OCI-LY3 (cell line): ENCODE measurements around the gene CEBPE.

Experiments
- H2AFZ ChIP-seq: fragments of 200-600, 300-600 bp; shearing (Covaris generic); 2 replicates; pipeline ENCODE4 v1.6.0; 2014; ENCODE audit warnings: antibody characterized with exemption, low read depth, low read length
- H3K27ac ChIP-seq: fragments of 200-600, 300-600 bp; sonication (generic); 2 replicates; pipeline ENCODE4 v1.5.1; 2014; ENCODE audit warnings: mild to moderate bottlenecking, low read length, moderate library complexity, mixed read lengths
- H3K27me3 ChIP-seq: fragments of 200-600, 300-600 bp; sonication (generic); 2 replicates; pipeline ENCODE4 v1.6.1; 2014; ENCODE audit warnings: low read depth, low read length, mixed read lengths
- H3K36me3 ChIP-seq: fragments of 200-600, 300-600 bp; sonication (generic); replicated peaks from 2 replicates; pipeline ENCODE3; 2014; ENCODE audit warnings: low read depth, low read length, mixed read lengths
- H3K4me1 ChIP-seq: fragments of 300-600, 200-600 bp; sonication (generic); 2 replicates; pipeline ENCODE4 v1.6.1; 2014; ENCODE audit warnings: low read length, mixed read lengths
- H3K4me2 ChIP-seq: fragments of 200-600, 300-600 bp; sonication (generic); 2 replicates; pipeline ENCODE4 v1.6.1; 2014; ENCODE audit warnings: low read length, mixed read lengths
- H3K4me3 ChIP-seq: fragments of 300-600, 200-600 bp; sonication (generic); 2 replicates; pipeline ENCODE4 v1.5.1; 2014; ENCODE audit warnings: antibody characterized with exemption, mild to moderate bottlenecking, low read length, moderate library complexity
- H3K79me2 ChIP-seq: fragments of 300-600, 200-600 bp; shearing (Covaris generic); 2 replicates; pipeline ENCODE4 v1.6.1; 2014; ENCODE audit warnings: mild to moderate bottlenecking, low read length, mixed read lengths
- H3K9ac ChIP-seq: fragments of 300-600, 200-600 bp; shearing (Covaris generic); 2 replicates; pipeline ENCODE4 v1.6.0; 2014; ENCODE audit warnings: mild to moderate bottlenecking, low read length, moderate library complexity
- H3K9me3 ChIP-seq: fragments of 200-600, 300-600 bp; shearing (Covaris generic); 2 replicates; pipeline ENCODE4 v1.6.1; 2014; ENCODE audit warnings: low read length, mixed read lengths; ENCODE audit not compliant: insufficient read depth
- H4K20me1 ChIP-seq: fragments of 200-600, 300-600 bp; sonication (generic); 2 replicates; pipeline ENCODE4 v1.6.1; 2016; ENCODE audit warnings: low read length, mixed read lengths; ENCODE audit not compliant: insufficient read depth
- EZH2phosphoT487 ChIP-seq: fragments of 200-600 bp; shearing (Covaris generic); IDR thresholded peaks from 2 replicates; pipeline ENCODE4 v1.6.1; 2018; ENCODE audit warnings: antibody characterized with exemption, mixed run types, low read depth
- TF ChIP-seq, protein P1 (sequence below): fragments of 200-600, 300-600 bp; sonication (generic); IDR thresholded peaks from 2 replicates; pipeline ENCODE4 v1.5.1; 2014; ENCODE audit warnings: antibody characterized with exemption, low read length, low read depth

The CEBPE gene

DNA sequence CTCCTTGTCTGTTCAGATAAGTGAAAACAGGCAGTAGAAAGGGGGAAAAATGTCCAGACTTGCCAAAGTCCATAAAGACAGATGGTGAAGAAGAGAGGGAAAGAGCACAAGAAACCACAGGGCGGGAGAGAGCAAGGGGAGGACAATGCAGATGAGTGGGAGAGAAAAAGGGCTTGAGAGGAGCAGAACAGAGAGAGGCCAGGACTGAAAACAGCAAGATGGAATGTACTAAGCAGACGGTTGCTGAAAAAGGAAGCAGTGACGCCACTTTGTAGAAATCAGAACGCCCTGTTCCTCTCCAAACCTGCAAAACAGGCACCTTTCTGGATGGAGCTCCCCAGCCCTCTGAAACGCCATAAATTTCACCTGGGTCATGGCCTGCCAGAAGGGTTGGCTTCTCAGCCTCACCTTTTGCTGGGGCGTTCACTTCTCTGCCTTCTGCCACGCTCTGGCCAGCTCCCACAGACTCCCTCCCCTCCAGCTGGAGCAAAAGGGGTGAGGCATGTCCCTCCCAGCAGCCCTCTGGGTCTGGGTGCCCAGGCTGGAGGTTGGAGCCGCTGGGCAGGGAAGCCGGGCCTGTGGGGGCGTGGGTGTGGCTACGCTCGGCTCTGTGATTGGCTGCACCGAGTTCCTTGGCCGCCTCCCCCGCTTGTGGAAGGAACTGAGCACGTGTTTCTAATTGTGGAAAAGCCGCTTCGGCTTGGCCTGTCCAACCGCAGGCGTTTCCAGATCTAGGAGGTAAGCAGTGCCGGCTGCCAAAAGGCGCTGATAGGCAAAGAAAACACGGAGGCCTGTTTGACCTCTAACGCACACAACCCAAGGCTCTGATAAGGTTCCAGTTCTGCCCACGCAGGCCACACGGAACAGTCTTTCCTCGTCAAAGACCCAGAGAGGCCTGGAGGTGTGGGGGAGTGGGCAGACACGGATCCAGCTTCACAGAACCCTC lies 35.1 kb upstream of the CEBPE start:
- H3K9ac ChIP-seq, result no peak overlapping the region
- no peak overlapping the region for H3K4me2 ChIP-seq
- no peaks in the 10 kb centered on the region for H4K20me1 ChIP-seq
- no peaks in the 10 kb centered on the region for H3K4me1 ChIP-seq
- H3K27me3 ChIP-seq, result peaks cover 35% of the 10 kb centered on the region
- TF ChIP-seq, protein P1, sequence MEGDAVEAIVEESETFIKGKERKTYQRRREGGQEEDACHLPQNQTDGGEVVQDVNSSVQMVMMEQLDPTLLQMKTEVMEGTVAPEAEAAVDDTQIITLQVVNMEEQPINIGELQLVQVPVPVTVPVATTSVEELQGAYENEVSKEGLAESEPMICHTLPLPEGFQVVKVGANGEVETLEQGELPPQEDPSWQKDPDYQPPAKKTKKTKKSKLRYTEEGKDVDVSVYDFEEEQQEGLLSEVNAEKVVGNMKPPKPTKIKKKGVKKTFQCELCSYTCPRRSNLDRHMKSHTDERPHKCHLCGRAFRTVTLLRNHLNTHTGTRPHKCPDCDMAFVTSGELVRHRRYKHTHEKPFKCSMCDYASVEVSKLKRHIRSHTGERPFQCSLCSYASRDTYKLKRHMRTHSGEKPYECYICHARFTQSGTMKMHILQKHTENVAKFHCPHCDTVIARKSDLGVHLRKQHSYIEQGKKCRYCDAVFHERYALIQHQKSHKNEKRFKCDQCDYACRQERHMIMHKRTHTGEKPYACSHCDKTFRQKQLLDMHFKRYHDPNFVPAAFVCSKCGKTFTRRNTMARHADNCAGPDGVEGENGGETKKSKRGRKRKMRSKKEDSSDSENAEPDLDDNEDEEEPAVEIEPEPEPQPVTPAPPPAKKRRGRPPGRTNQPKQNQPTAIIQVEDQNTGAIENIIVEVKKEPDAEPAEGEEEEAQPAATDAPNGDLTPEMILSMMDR, result no peak
- TF ChIP-seq EZH2phosphoT487, result no peak
- no peak overlapping the region for H3K27ac ChIP-seq
- no peaks in the 10 kb centered on the region for H3K79me2 ChIP-seq
- no peaks in the 10 kb centered on the region for H3K9me3 ChIP-seq
- no peak overlapping the region for H3K4me3 ChIP-seq
- H2AFZ ChIP-seq, result no peak overlapping the region
- no peaks in the 10 kb centered on the region for H3K36me3 ChIP-seq

GRCh38 chr14:23151342-23151741 lies 32.3 kb upstream of the CEBPE start:
- no peak overlapping the region for H3K27ac ChIP-seq
- H3K36me3 ChIP-seq, result no peaks in the 10 kb centered on the region
- H4K20me1 ChIP-seq, result no peaks in the 10 kb centered on the region
- no peak overlapping the region for H3K4me2 ChIP-seq
- peaks cover 22% of the 10 kb centered on the region; the same call in 1 of the 2 replicates for H3K27me3 ChIP-seq
- no peaks in the 10 kb centered on the region for H3K79me2 ChIP-seq
- no peak overlapping the region for H2AFZ ChIP-seq
- H3K4me3 ChIP-seq, result no peak overlapping the region
- no peak for TF ChIP-seq EZH2phosphoT487
- TF ChIP-seq, protein P1, result no peak
- H3K4me1 ChIP-seq, result no peaks in the 10 kb centered on the region
- H3K9ac ChIP-seq, result no peak overlapping the region
- no peaks in the 10 kb centered on the region for H3K9me3 ChIP-seq

- H2AFZ ChIP-seq, result no peak overlapping the region
- no peaks in the 10 kb centered on the region for H3K9me3 ChIP-seq
- peaks cover 22% of the 10 kb centered on the region; the same call in 1 of the 2 replicates for H3K27me3 ChIP-seq
- no peak overlapping the region for H3K4me3 ChIP-seq
- TF ChIP-seq EZH2phosphoT487, result no peak
- TF ChIP-seq, protein P1, result no peak
- H3K79me2 ChIP-seq, result no peaks in the 10 kb centered on the region
- no peak overlapping the region for H3K9ac ChIP-seq
- H3K27ac ChIP-seq, result no peak overlapping the region
- H3K4me1 ChIP-seq, result no peaks in the 10 kb centered on the region
- H4K20me1 ChIP-seq, result no peaks in the 10 kb centered on the region
- no peaks in the 10 kb centered on the region for H3K36me3 ChIP-seq
- H3K4me2 ChIP-seq, result no peak overlapping the region
These were observed 30.7 kb upstream of the CEBPE start for GRCh38 chr14:23149745-23150144.

GRCh38 chr14:23148591-23149249 lies 29.7 kb upstream of the CEBPE start:
- H3K27ac ChIP-seq, result no peak overlapping the region
- no peak overlapping the region for H3K4me3 ChIP-seq
- no peaks in the 10 kb centered on the region for H3K36me3 ChIP-seq
- H3K4me1 ChIP-seq, result no peaks in the 10 kb centered on the region
- no peaks in the 10 kb centered on the region for H3K9me3 ChIP-seq
- H2AFZ ChIP-seq, result no peak overlapping the region
- no peak overlapping the region for H3K9ac ChIP-seq
- no peak for TF ChIP-seq EZH2phosphoT487
- no peaks in the 10 kb centered on the region for H3K79me2 ChIP-seq
- no peaks in the 10 kb centered on the region for H4K20me1 ChIP-seq
- H3K4me2 ChIP-seq, result no peak overlapping the region
- peaks cover 25% of the 10 kb centered on the region; the same call in 1 of the 2 replicates for H3K27me3 ChIP-seq
